Esophagus squamous epithelium (tissue), 5 donors: Measurements from ENCODE around the gene SYT8. TPM values are rescaled to one million over a fixed set of nuclear protein-coding genes. Genes with fewer than 3 reads are reported as not detected.

Experiments used
- DNase-seq: peaks from one replicate; lab custom pipeline; 2025; lab: John Stamatoyannopoulos, UW
- H3K27ac ChIP-seq, 4 donors: fragments of 200-600 bp; sonication (generic); one replicate each; pipeline ENCODE4 v1.5.1; 2016 to 2019; ENCODE audit warnings: mild to moderate bottlenecking in 1 of 4
- H3K27me3 ChIP-seq, 4 donors: fragments of 200-600 bp; sonication (generic); 1 replicate in 3 of 4; 2 replicates in 1 of 4; pipeline versions ENCODE4 v1.5.1 to v1.6.0; 2017 to 2021; ENCODE audit warnings: antibody characterized with exemption in 1 of 4
- H3K36me3 ChIP-seq, 3 donors: fragments of 200-600 bp; sonication (generic); one replicate each; pipeline ENCODE4 v1.5.1; 2016 to 2019
- H3K4me1 ChIP-seq, 3 donors: fragments of 200-600 bp; sonication (generic); one replicate each; pipeline ENCODE4 v1.5.1; 2017 to 2019
- H3K4me3 ChIP-seq, 4 donors: fragments of 200-600 bp; sonication (generic); 1 replicate in 3 of 4; 2 replicates in 1 of 4; pipeline ENCODE4 v1.5.1; 2016 to 2019; ENCODE audit warnings: mild to moderate bottlenecking in 2 of 4, moderate library complexity in 1 of 4
- H3K9me3 ChIP-seq, 3 donors: fragments of 200-600 bp; sonication (generic); one replicate each; pipeline ENCODE4 v1.5.1; 2016 to 2019
- POLR2A ChIP-seq, 4 donors: fragments of 450-650 bp; IDR thresholded peaks; one replicate each; pipeline ENCODE4 v1.6.1; 2017; ENCODE audit warnings: antibody characterized with exemption in 4 of 4, mild to moderate bottlenecking in 4 of 4, moderate library complexity in 3 of 4
- WGBS, 2 donors: methylation state at CpG; one replicate each; pipeline ENCODE4 v1.1.5; 2018; 5-methylcytosine and 5-hydroxymethylcytosine counted together
- intact Hi-C: fragments of 100-400 bp; cut with DNase I; formaldehyde crosslinking; loops from one replicate; pipeline ENCODE4 v1.15.0; 2022
- total RNA-seq, 4 donors: library from RNA; depleted of rRNA; stranded (reverse); fragments of >200 nt; gene quantifications; one replicate each; pipeline ENCODE4 v1.1.0, GENCODE V29; 2016
- TF ChIP-seq, protein P1 (sequence below), 6 experiments: fragments of 450-650 bp in 4 of 6; fragments of 200-600 bp in 2 of 6; sonication (generic) in 2 of 6; IDR thresholded peaks; one replicate each; pipeline ENCODE4 v1.5.1; 2016 to 2019; ENCODE audit warnings: antibody characterized with exemption in 6 of 6, mild to moderate bottlenecking in 4 of 6, moderate library complexity in 4 of 6
- donor health status: DM: yes; HTN: yes; CAD: no.

The SYT8 gene
- total RNA-seq, 4 donors from 2014 or later, result 28.7 to 110 (median 69.3) TPM

DNA sequence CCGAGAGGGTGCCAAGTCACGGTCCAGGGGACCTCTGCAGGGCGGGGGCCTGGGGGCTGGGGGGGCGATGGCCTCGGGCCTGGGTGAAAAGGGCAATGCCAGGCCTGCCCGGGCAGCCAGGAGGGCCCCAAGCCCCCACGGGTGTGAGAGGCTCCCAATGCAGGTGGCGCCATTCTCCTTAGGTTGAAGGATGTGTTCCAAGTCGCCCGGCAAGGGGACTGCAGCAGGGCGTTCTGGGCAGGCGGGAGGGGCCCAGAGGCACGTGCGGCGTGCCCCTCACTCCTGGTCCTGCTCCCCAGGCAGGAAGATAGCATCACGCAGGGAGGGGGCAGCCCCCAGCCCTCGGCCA, 3.3 kb downstream of the SYT8 start:
- 10% methylated on average over 2 of the region's 17 CpGs; no CpG with 5 or more reads in 1 of the 2 donors for WGBS, 2 donors
- intact Hi-C loops, result no loop called here
- Histone ChIP-seq H3K27me3 (peaks cover 0 to 5% (median 0%) of the 10 kb centered on the region in 4 donors), H3K4me1 (peaks cover 13 to 99% (median 33%) of the 10 kb centered on the region in 3 donors), H3K9me3 (no peaks in the 10 kb centered on the region), H3K36me3 (no peaks in the 10 kb centered on the region), H3K27ac (peak overlapping the region in 3 of 4 donors; percentile 16 to 94 (median 51)), H3K4me3 (peak overlapping the region in 1 of 4 donors; percentile 22)
- DNase-seq, result no peak
- TF ChIP-seq POLR2A (IDR thresholded peaks at IDR 0.05), result no peak
- TF ChIP-seq, protein P1, sequence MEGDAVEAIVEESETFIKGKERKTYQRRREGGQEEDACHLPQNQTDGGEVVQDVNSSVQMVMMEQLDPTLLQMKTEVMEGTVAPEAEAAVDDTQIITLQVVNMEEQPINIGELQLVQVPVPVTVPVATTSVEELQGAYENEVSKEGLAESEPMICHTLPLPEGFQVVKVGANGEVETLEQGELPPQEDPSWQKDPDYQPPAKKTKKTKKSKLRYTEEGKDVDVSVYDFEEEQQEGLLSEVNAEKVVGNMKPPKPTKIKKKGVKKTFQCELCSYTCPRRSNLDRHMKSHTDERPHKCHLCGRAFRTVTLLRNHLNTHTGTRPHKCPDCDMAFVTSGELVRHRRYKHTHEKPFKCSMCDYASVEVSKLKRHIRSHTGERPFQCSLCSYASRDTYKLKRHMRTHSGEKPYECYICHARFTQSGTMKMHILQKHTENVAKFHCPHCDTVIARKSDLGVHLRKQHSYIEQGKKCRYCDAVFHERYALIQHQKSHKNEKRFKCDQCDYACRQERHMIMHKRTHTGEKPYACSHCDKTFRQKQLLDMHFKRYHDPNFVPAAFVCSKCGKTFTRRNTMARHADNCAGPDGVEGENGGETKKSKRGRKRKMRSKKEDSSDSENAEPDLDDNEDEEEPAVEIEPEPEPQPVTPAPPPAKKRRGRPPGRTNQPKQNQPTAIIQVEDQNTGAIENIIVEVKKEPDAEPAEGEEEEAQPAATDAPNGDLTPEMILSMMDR (IDR thresholded peaks at IDR 0.05), result no peak

DNA sequence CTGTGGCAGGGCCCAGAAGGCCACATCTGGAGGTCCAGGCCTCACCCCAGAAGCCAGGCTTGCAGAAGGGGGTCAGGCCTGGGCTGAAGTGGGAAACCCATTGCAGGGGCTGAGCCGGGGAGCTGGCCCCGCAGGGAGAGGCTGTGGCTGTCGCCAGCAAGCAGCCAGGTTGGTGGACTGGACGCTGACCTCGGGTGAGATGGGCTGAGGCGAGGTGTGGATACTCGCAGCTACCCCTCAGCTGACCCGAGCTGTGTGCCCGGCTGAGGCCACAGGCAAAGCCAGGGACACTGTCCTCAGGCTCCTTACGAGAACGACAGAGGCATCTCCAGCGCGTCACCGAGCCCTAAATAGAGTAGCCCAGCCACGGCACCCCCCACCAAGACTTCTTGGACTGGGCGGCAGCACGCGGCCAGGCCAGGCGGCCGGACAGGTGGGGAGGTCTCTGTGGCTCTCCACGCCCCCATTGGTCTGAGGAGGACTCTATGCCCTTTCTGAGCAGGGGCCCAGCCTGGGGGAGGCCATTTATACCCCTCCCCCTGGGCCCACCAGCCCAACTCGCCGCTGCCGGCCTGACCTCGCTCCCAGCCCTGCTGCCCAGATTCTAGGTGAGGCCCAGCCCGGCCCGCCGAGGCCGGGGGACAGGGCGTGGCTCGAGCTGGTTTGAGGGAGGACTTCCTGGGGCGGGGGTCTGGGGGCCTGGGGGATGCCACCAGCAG, 3.8 kb downstream of the SYT8 start, which contains the start of gene TNNI2:
Gene TNNI2, plus strand, starts transcription at position 556 of the 719 bp plus-strand sequence. CDS start 716 bp downstream, outside the sequence.
- Histone ChIP-seq H3K27me3 (peaks cover 0 to 5% (median 0%) of the 10 kb centered on the region in 4 donors), H3K4me1 (peaks cover 13 to 99% (median 28%) of the 10 kb centered on the region in 3 donors), H3K9me3 (no peaks in the 10 kb centered on the region), H3K4me3 (peak within 1 kb of the TSS in 2 of 4 donors; percentile 22 to 41), H3K27ac (peak within 1 kb of the TSS in 3 of 4 donors; percentile 16 to 94 (median 51)), H3K36me3 (no peaks in the 10 kb centered on the region)
- 97% methylated on average over 13 of the region's 32 CpGs; no CpG with 5 or more reads in 1 of the 2 donors for WGBS, 2 donors
- no peak for DNase-seq
- intact Hi-C loops, result no loop called here
- TF ChIP-seq, protein P1 (IDR thresholded peaks at IDR 0.05), result no peak
- TF ChIP-seq POLR2A (IDR thresholded peaks at IDR 0.05), result no peak

DNA sequence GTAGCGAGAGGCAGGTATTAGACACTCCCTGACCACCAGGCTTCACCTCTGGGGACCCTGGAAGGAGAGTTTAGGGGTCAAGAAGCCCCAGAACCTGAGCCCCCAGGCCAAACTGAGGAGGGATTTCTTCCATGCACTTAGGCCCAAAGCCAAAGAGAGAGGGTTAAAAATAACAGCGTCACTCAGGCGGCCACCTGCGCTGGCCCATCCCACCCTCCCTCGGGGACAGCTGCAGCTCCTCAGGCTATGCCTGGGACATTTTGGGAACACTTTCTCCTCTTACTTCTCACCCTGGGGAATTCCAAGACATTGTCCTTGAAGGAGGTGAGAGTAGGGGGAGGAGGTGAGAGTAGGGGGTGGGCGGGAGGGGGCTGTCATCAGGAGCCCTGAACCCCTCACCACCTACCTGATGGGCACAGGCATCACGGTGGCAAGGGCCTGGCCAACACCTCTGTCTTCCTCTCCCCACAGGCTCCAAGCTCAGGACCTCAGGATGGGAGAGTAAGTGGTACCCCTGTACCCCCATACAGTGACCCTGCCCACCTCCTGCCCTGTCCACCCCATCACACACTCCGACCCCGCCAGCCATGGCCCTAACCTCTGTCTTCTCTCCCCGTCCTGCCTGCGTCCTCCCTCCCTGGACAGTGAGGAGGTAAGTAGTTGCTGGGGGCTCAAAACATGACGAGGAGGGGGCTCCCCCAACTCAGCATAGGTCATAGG, 4.6 kb downstream of the SYT8 start:
- H3K27me3 ChIP-seq, result peaks cover 0 to 5% (median 0%) of the 10 kb centered on the region in 4 donors
- peak overlapping the region in 1 of 4 donors; percentile 17 for H3K27ac ChIP-seq
- intact Hi-C loops, result no loop called here
- TF ChIP-seq POLR2A (IDR thresholded peaks at IDR 0.05), result no peak
- TF ChIP-seq, protein P1 (IDR thresholded peaks at IDR 0.05), result no peak
- DNase-seq, result no peak
- WGBS, 2 donors, result 30 to 64% methylated on average over 3 to 8 of the region's 12 CpGs
- peaks cover 13 to 100% (median 24%) of the 10 kb centered on the region in 3 donors for H3K4me1 ChIP-seq
- no peaks in the 10 kb centered on the region for H3K9me3 ChIP-seq
- no peak overlapping the region for H3K4me3 ChIP-seq
- H3K36me3 ChIP-seq, result no peaks in the 10 kb centered on the region

DNA sequence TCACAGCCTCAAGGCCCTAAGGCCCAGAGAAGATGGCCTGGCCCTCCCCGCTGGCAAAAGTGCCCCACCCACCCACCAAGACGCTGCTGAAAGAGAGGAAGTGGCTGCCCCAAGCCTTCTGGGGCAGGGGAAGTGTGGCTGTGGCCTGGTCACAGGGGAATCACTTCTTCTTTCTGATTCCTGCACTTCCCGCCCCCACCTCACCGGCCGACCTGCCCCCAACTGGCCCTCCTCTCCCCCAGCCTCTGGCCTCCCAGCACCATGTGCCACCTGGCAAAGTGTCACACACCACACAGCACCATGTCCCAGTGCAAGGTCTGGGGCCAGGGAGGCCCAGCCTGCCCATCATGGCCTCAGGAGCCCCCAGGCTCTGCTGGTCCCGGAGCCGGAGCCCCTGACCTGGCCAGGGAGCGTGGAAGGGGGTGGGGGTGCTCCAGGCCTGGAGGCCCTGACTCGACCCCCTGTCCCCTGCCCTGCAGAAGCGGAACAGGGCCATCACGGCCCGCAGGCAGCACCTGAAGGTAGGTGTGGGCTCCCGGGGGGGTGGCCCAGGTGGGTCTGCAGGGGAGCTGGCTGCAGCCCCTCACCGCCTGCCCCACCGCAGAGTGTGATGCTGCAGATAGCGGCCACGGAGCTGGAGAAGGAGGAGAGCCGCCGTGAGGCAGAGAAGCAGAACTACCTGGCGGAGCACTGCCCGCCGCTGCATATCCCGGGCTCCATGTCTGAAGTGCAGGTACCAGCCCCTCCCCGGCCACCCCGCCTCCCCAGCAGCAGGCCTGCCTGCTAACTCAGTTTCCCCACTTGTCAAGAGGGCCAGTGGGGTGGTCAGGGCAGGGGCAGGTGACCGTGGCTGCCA, 5.4 kb downstream of the SYT8 start:
- Histone ChIP-seq H3K4me1 (peaks cover 13 to 100% (median 24%) of the 10 kb centered on the region in 3 donors), H3K36me3 (no peaks in the 10 kb centered on the region), H3K27me3 (no peaks in the 10 kb centered on the region), H3K4me3 (peak overlapping the region in 1 of 4 donors; percentile 9), H3K9me3 (no peaks in the 10 kb centered on the region), H3K27ac (peak overlapping the region in 3 of 4 donors; percentile 17 to 49 (median 26))
- no peak for TF ChIP-seq POLR2A (IDR thresholded peaks at IDR 0.05)
- TF ChIP-seq, protein P1 (IDR thresholded peaks at IDR 0.05), result no peak
- DNase-seq, result no peak
- WGBS, 2 donors, result 51 to 63% methylated on average over 1 to 5 of the region's 26 CpGs
- intact Hi-C loops, result loop anchor here (10.0 kb wide), 1 partner anchor 85 kb away; no protein-coding TSS in a partner anchor
